ENCODE data around the gene ATP5F1A. TPM values are rescaled to one million over a fixed set of nuclear protein-coding genes. Genes with fewer than 3 reads are reported as not detected.
"Not testable (repeated sequence)": the region's sequence is repeated elsewhere in the genome, so short reads cannot be mapped to it uniquely, and the experiment has no call there.

The ATP5F1A gene
- total RNA-seq = 1,569 TPM
- long read RNA-seq, full-length matches to known transcripts = 2,999 of 3,202 reads
- long read RNA-seq, partial matches to known transcripts = 180 of 3,202 reads
- long read RNA-seq, other reads (novel, unspliced or antisense) = 23 of 3,202 reads

GRCh38 chr18:46097801-46098615 lies at the start of gene ATP5F1A:
Gene ATP5F1A, minus strand, starts transcription at chr18:46098296. Its CDS starts 65 bp downstream, at chr18:46098231.
- intact Hi-C loops (cut with DNase I) = no loop called here
- peak; percentile 95 for DNase-seq (ENCODE audit: low spot score)

GRCh38 chr18:46141199-46141598 lies 43.1 kb upstream of the ATP5F1A start:
- no peak for DNase-seq (ENCODE audit: low spot score)
- intact Hi-C loops (cut with DNase I) = no loop called here

GRCh38 chr18:46140173-46140572 lies 42.1 kb upstream of the ATP5F1A start:
- no peak for DNase-seq (ENCODE audit: low spot score)
- intact Hi-C loops (cut with DNase I) = no loop called here

- intact Hi-C loops (cut with DNase I) = no loop called here
- DNase-seq (ENCODE audit: low spot score) = no peak
Measured at GRCh38 chr18:46134920-46135675, 37.0 kb upstream of the ATP5F1A start.

GRCh38 chr18:46133534-46133933 lies 35.4 kb upstream of the ATP5F1A start:
- intact Hi-C loops (cut with DNase I) = no loop called here
- DNase-seq (ENCODE audit: low spot score) = no peak

- intact Hi-C loops (cut with DNase I) = not testable (repeated sequence)
Measured at GRCh38 chr18:46130549-46130948, 32.5 kb upstream of the ATP5F1A start.

GRCh38 chr18:46130061-46130460 lies 32.0 kb upstream of the ATP5F1A start:
- no peak for DNase-seq (ENCODE audit: low spot score)
- intact Hi-C loops (cut with DNase I) = no loop called here

More at GRCh38 chr18:46130549-46130948, 32.5 kb upstream of the ATP5F1A start:
- DNase-seq (ENCODE audit: low spot score) = not testable (repeated sequence)

GRCh38 chr18:46126625-46127024 lies 28.5 kb upstream of the ATP5F1A start:
- DNase-seq (ENCODE audit: low spot score); intact Hi-C loops (cut with DNase I): not testable (repeated sequence)

GRCh38 chr18:46113751-46114150 lies 15.7 kb upstream of the ATP5F1A start:
- no peak for DNase-seq (ENCODE audit: low spot score)
- intact Hi-C loops (cut with DNase I) = no loop called here

GRCh38 chr18:46110406-46110805 lies 12.3 kb upstream of the ATP5F1A start:
- no peak for DNase-seq (ENCODE audit: low spot score)
- intact Hi-C loops (cut with DNase I) = no loop called here

GRCh38 chr18:46109386-46109785 lies 11.3 kb upstream of the ATP5F1A start:
- intact Hi-C loops (cut with DNase I) = no loop called here
- no peak for DNase-seq (ENCODE audit: low spot score)

- peak; percentile 96 for DNase-seq (ENCODE audit: low spot score)
- intact Hi-C loops (cut with DNase I) = no loop called here
Measured at GRCh38 chr18:46104128-46104911, 6.2 kb upstream of the ATP5F1A start, which contains the start of gene HAUS1. Gene HAUS1, plus strand, starts transcription at chr18:46104385. Its CDS starts 27 bp downstream, at chr18:46104412.

- intact Hi-C loops (cut with DNase I) = no loop called here
- no peak for DNase-seq (ENCODE audit: low spot score)
Measured at GRCh38 chr18:46099463-46099862, 1.4 kb upstream of the ATP5F1A start.

- DNase-seq (ENCODE audit: low spot score) = no peak
- intact Hi-C loops (cut with DNase I) = no loop called here
Measured at GRCh38 chr18:46098616-46098933, 479 bp upstream of the ATP5F1A start.

GRCh38 chr18:46097431-46097800 lies 680 bp downstream of the ATP5F1A start:
- DNase-seq (ENCODE audit: low spot score) = no peak
- intact Hi-C loops (cut with DNase I) = no loop called here

GRCh38 chr18:46096651-46097300 lies 1.3 kb downstream of the ATP5F1A start:
- no peak for DNase-seq (ENCODE audit: low spot score)
- intact Hi-C loops (cut with DNase I) = no loop called here

GRCh38 chr18:46095532-46095931 lies 2.6 kb downstream of the ATP5F1A start:
- no peak for DNase-seq (ENCODE audit: low spot score)
- intact Hi-C loops (cut with DNase I) = no loop called here

- intact Hi-C loops (cut with DNase I); DNase-seq (ENCODE audit: low spot score): not testable (repeated sequence)
Measured at GRCh38 chr18:46088501-46088900, 9.6 kb downstream of the ATP5F1A start.

- intact Hi-C loops (cut with DNase I) = no loop called here
- DNase-seq (ENCODE audit: low spot score) = no peak
Measured at GRCh38 chr18:46084431-46084830, 13.7 kb downstream of the ATP5F1A start.
